ENCODE results near the gene FRMD5.

GRCh38 chr15:44023176-44023575, 171.9 kb downstream of the FRMD5 start:
- no peak for TF ChIP-seq SRF (IDR thresholded peaks at IDR 0.05; ENCODE audit: low read depth)
- TF ChIP-seq CTCF (IDR thresholded peaks at IDR 0.05 in 2 of 3, conservative IDR thresholded peaks at IDR 0.05 in 1 of 3; ENCODE audit: borderline replicate concordance in 1 of 3, insufficient read depth in 1 of 3, low read depth in 2 of 3, low read length in 2 of 3): no peak; a peak in 1 of 6 replicates
- TF ChIP-seq POLR2AphosphoS5 (IDR thresholded peaks at IDR 0.05; ENCODE audit: low read depth, low read length): no peak
- TF ChIP-seq RAD21 (IDR thresholded peaks at IDR 0.05; ENCODE audit: low read depth): no peak
- TF ChIP-seq ZNF274 (IDR thresholded peaks at IDR 0.05; ENCODE audit: low read depth, low read length): no peak
- TF ChIP-seq POLR2A (IDR thresholded peaks at IDR 0.05; ENCODE audit: borderline replicate concordance, extremely low read depth, insufficient read depth, insufficient read length): no peak
- no peak for TF ChIP-seq EZH2 (IDR thresholded peaks at IDR 0.05)
- no peak for TF ChIP-seq CEBPB (IDR thresholded peaks at IDR 0.05; ENCODE audit: low read depth)
- no peak for TF ChIP-seq MAX (IDR thresholded peaks at IDR 0.05)
- TF ChIP-seq ZFX (IDR thresholded peaks at IDR 0.05): no peak
- TF ChIP-seq SIN3A (IDR thresholded peaks at IDR 0.05; ENCODE audit: low read depth): no peak
- no peak for TF ChIP-seq FOSL1 (IDR thresholded peaks at IDR 0.05; ENCODE audit: low read depth)
- TF ChIP-seq YY1 (IDR thresholded peaks at IDR 0.05; ENCODE audit: extremely low read depth, insufficient replicate concordance, low read depth, low read length): no peak
